IMR-90 (cell line): ENCODE data around the gene SPATC1L. TPM values are rescaled to one million over a fixed set of nuclear protein-coding genes. Genes with fewer than 3 reads are reported as not detected.

Experiments used
- ATAC-seq: fragments of 200-7000 bp; cut with Tn5 transposase; 2 replicates; pipeline ENCODE4 v1.9.1; 2020; ENCODE audit warnings: low read depth, mild to moderate bottlenecking, moderate library complexity
- BruUV-seq: library from RNA; stranded (reverse); fragments of 400-500 nt; replicated peaks from 2 replicates; lab custom pipeline; 2021; lab: Mats Ljungman, UMichigan
- CTCF ChIA-PET: fragments of 300-600 bp; formaldehyde crosslinking; extraction: SDS; loops from one replicate; lab custom pipeline; 2021; ENCODE audit warnings: antibody characterized with exemption; lab: Yijun Ruan, JAX
- POLR2A ChIA-PET: fragments of 300-600 bp; sonication (Branson Sonifier 250); formaldehyde crosslinking; loops from one replicate; lab custom pipeline; 2022; ENCODE audit warnings: antibody characterized with exemption; ENCODE audit not compliant: unreplicated experiment; lab: Charles Lee
- DNase-seq: peaks from one replicate; pipeline ENCODE4 v3.0.0; 2013
- H2AFZ ChIP-seq: replicated peaks from 2 replicates; pipeline ENCODE3; 2013; ENCODE audit warnings: low read length, mild to moderate bottlenecking; ENCODE audit not compliant: poor library complexity
- H2AK5ac ChIP-seq: 2 replicates; pipeline ENCODE4 v1.6.1; 2013; ENCODE audit warnings: low read depth, low read length, inconsistent platforms
- H2AK9ac ChIP-seq: replicated peaks from 2 replicates; pipeline ENCODE3; 2013; ENCODE audit warnings: mild to moderate bottlenecking, low read depth, low read length, moderate library complexity; ENCODE audit not compliant: poor library complexity
- H2BK120ac ChIP-seq: 2 replicates; pipeline ENCODE4 v1.6.1; 2013; ENCODE audit warnings: low read depth, low read length, inconsistent platforms
- H2BK15ac ChIP-seq: 3 replicates; pipeline ENCODE4 v1.6.1; 2013; ENCODE audit warnings: low read depth, low read length, inconsistent platforms
- H2BK20ac ChIP-seq: 2 replicates; pipeline ENCODE4 v1.6.1; 2013; ENCODE audit warnings: low read depth, mild to moderate bottlenecking, inconsistent platforms, low read length, moderate library complexity
- H2BK5ac ChIP-seq: 2 replicates; pipeline ENCODE4 v1.6.1; 2013; ENCODE audit warnings: mild to moderate bottlenecking, low read depth, low read length, inconsistent platforms; ENCODE audit not compliant: poor library complexity, severe bottlenecking
- H3K14ac ChIP-seq: replicated peaks from 2 replicates; pipeline ENCODE4 v1.6.1; 2013; ENCODE audit warnings: low read depth, low read length, inconsistent platforms
- H3K18ac ChIP-seq: 2 replicates; pipeline ENCODE4 v1.6.1; 2013; ENCODE audit warnings: low read depth, low read length, control low read depth
- H3K23ac ChIP-seq: 2 replicates; pipeline ENCODE4 v1.6.1; 2013; ENCODE audit warnings: low read depth, low read length, inconsistent platforms
- H3K27ac ChIP-seq: 2 replicates; pipeline ENCODE4 v1.5.1; 2013; ENCODE audit warnings: mild to moderate bottlenecking, control low read depth, low read length; ENCODE audit not compliant: insufficient read depth
- H3K27me3 ChIP-seq: 2 replicates; pipeline ENCODE4 v1.6.1; 2013; ENCODE audit warnings: low read length; ENCODE audit not compliant: control insufficient read depth, insufficient read depth
- H3K36me3 ChIP-seq: 2 replicates; pipeline ENCODE4 v1.6.1; 2013; ENCODE audit warnings: low read length, mixed read lengths; ENCODE audit not compliant: control insufficient read depth, insufficient read depth
- H3K4ac ChIP-seq: 2 replicates; pipeline ENCODE4 v1.6.1; 2013; ENCODE audit warnings: low read depth, low read length, inconsistent platforms
- H3K4me1 ChIP-seq: 2 replicates; pipeline ENCODE4 v1.6.1; 2013; ENCODE audit warnings: low read length, mixed read lengths; ENCODE audit not compliant: control insufficient read depth, insufficient read depth
- H3K4me2 ChIP-seq: 2 replicates; pipeline ENCODE4 v1.6.1; 2013; ENCODE audit warnings: low read depth, mild to moderate bottlenecking, control low read depth, low read length, moderate library complexity
- H3K4me3 ChIP-seq: 2 replicates; pipeline ENCODE4 v1.5.1; 2013; ENCODE audit warnings: low read depth, mild to moderate bottlenecking, control low read depth, low read length, moderate library complexity; ENCODE audit not compliant: insufficient read depth
- H3K56ac ChIP-seq: 2 replicates; pipeline ENCODE4 v1.6.1; 2013; ENCODE audit warnings: low read length, inconsistent platforms; ENCODE audit not compliant: insufficient read depth; ENCODE audit errors: extremely low read depth
- H3K79me1 ChIP-seq, 2 experiments: 2 replicates each; pipeline ENCODE4 v1.6.1; 2013; ENCODE audit warnings: low read length in 2 of 2, inconsistent platforms in 1 of 2, low read depth in 1 of 2
- H3K9ac ChIP-seq: 2 replicates; pipeline ENCODE4 v1.6.1; 2013; ENCODE audit warnings: low read depth, low read length, control low read depth
- H3K9me1 ChIP-seq: 2 replicates; pipeline ENCODE4 v1.6.1; 2013; ENCODE audit warnings: low read length, inconsistent platforms; ENCODE audit not compliant: insufficient read depth
- H3K9me3 ChIP-seq: 2 replicates; pipeline ENCODE4 v1.6.1; 2013; ENCODE audit warnings: low read length; ENCODE audit not compliant: control insufficient read depth, insufficient read depth
- H4K20me1 ChIP-seq: 2 replicates; pipeline ENCODE4 v1.6.1; 2013; ENCODE audit warnings: low read length, inconsistent platforms; ENCODE audit not compliant: insufficient read depth
- H4K5ac ChIP-seq: 2 replicates; pipeline ENCODE4 v1.6.1; 2013; ENCODE audit warnings: mild to moderate bottlenecking, low read depth, low read length, control low read depth
- H4K8ac ChIP-seq, 2 experiments: 2 replicates each; pipeline ENCODE4 v1.6.1; 2013; ENCODE audit warnings: low read depth in 2 of 2, low read length in 2 of 2, control low read depth in 1 of 2, inconsistent platforms in 1 of 2
- H4K91ac ChIP-seq: 2 replicates; pipeline ENCODE4 v1.6.1; 2013; ENCODE audit warnings: low read depth, low read length, inconsistent platforms; ENCODE audit not compliant: insufficient read depth
- CTCF ChIP-seq: conservative IDR thresholded peaks from 2 replicates; pipeline ENCODE4 v1.5.1; 2012; ENCODE audit warnings: mild to moderate bottlenecking, low read depth, low read length, improper control_type of control experiment
- USF2 ChIP-seq: fragments of 150-350 bp; IDR thresholded peaks from 2 replicates; pipeline ENCODE4 v1.6.1; 2017; ENCODE audit warnings: mild to moderate bottlenecking, antibody characterized with exemption, low read length, low read depth
- WGBS, 2 experiments: methylation state at CpG; one replicate each; pipeline versions ENCODE4 v1.1.5 to v1.1.7; 2013; ENCODE audit warnings: missing lambda C conversion rate in 2 of 2; ENCODE audit not compliant: insufficient read length in 1 of 2; ENCODE audit errors: extremely low coverage in 2 of 2; 5-methylcytosine and 5-hydroxymethylcytosine counted together
- dilution Hi-C: fragments of 300-500 bp; cut with HindIII; formaldehyde crosslinking; loops from one replicate; pipeline ENCODE4 v1.14.3; 2018; ENCODE audit warnings: low sequenced_read_pairs; ENCODE audit not compliant: unreplicated experiment
- in situ Hi-C: fragments of 300-500 bp; cut with MboI; formaldehyde crosslinking; loops from 3 replicates; pipeline ENCODE4 v1.14.3; 2019; ENCODE audit warnings: low sequenced_read_pairs, inconsistent platforms, mixed read lengths
- intact Hi-C: fragments of 100-400 bp; cut with micrococcal nuclease; formaldehyde crosslinking; loops from 2 replicates; pipeline ENCODE4 v1.10.0; 2022
- polyA plus RNA-seq, 3 experiments: library from polyadenylated mRNA; depleted of rRNA; stranded (reverse); fragments of >200 nt; gene quantifications; 2 replicates each; pipeline ENCODE4 v1.2.3, GENCODE V29; 2012; ENCODE audit warnings: low replicate concordance in 1 of 3
- total RNA-seq: library from RNA; depleted of rRNA; stranded (reverse); fragments of >200 nt; gene quantifications from 2 replicates; pipeline ENCODE4 v1.2.3, GENCODE V29; 2012

Gene SPATC1L
- total and polyA plus RNA-seq, 2 of the 4 experiments (the other 2 are of a cell fraction), result 3.8 to 17.2 TPM

GRCh38 chr21:46121286-46122221, 62.7 kb downstream of the SPATC1L start:
- POLR2A ChIA-PET, result no interaction called here

More at GRCh38 chr21:46121286-46122221, 62.7 kb downstream of the SPATC1L start:
- H3K4ac ChIP-seq, result 0 out of 2 replicates have a peak overlapping the region, but pooled peaks have one; percentile 1
- WGBS, 2 experiments, result 89% methylated on average over 17 of the region's 29 CpGs; no CpG with 5 or more reads in 1 of the 2 experiments
- dilution Hi-C loops, result no loop called here
- peaks cover 22% of the 10 kb centered on the region for H3K9me1 ChIP-seq
- H3K56ac ChIP-seq, result no peak overlapping the region
- H4K91ac ChIP-seq, result no peak overlapping the region
- no peak overlapping the region for H2BK20ac ChIP-seq
- H3K27ac ChIP-seq, result peak overlapping the region; percentile 49
- peaks cover 92% of the 10 kb centered on the region for H4K20me1 ChIP-seq
- intact Hi-C loops, result no loop called here
- no peak overlapping the region for H3K23ac ChIP-seq
- H3K27me3 ChIP-seq, result no peaks in the 10 kb centered on the region
- BruUV-seq, result no TSS peak
- DNase-seq (no peak), ATAC-seq (no peak)
- H3K9ac ChIP-seq, result no peak overlapping the region
- H2BK120ac ChIP-seq, result no peak overlapping the region
- no peak overlapping the region for H3K4me3 ChIP-seq
- H2AFZ ChIP-seq, result no peak overlapping the region
- CTCF ChIA-PET, result no interaction called here
- H2AK9ac ChIP-seq, result peak overlapping the region; percentile 44
- H3K4me2 ChIP-seq, result no peak overlapping the region
- no peak overlapping the region for H2AK5ac ChIP-seq
- H3K36me3 ChIP-seq, result peaks cover 99% of the 10 kb centered on the region
- in situ Hi-C loops, result no loop called here
- H2BK15ac ChIP-seq, result no peak overlapping the region
- peak overlapping the region in 1 of 2 experiments; percentile 1; a peak in 1 of 4 replicates for H4K8ac ChIP-seq
- no peak overlapping the region for H3K14ac ChIP-seq
- H2BK5ac ChIP-seq, result peak overlapping the region; percentile 55
- H3K4me1 ChIP-seq, result peaks cover 9% of the 10 kb centered on the region; the same call in 1 of the 2 replicates
- no peak overlapping the region; the same call in 1 of the 2 replicates for H4K5ac ChIP-seq
- no peak for TF ChIP-seq CTCF
- peak; percentile 11; the same call in 1 of the 2 replicates for TF ChIP-seq USF2
- H3K9me3 ChIP-seq, result no peaks in the 10 kb centered on the region
- no peak overlapping the region for H3K18ac ChIP-seq
- peaks cover 17 to 98% of the 10 kb centered on the region in 2 experiments for H3K79me1 ChIP-seq
